Neural crest cell (in vitro differentiated cells): ENCODE measurements around the gene ZNF692. TPM values are rescaled to one million over a fixed set of nuclear protein-coding genes. Genes with fewer than 3 reads are reported as not detected.

Source experiments
- DNase-seq: peaks from one replicate; pipeline ENCODE4 v3.0.0; 2021; ENCODE audit warnings: low read depth, mixed read lengths, low spot score
- H3K27ac Mint-ChIP-seq: one replicate; pipeline ENCODE4 v1.8.0; 2021; ENCODE audit warnings: mild to moderate bottlenecking, mixed read lengths; ENCODE audit not compliant: unreplicated experiment
- H3K27me3 Mint-ChIP-seq: 2 replicates; pipeline ENCODE4 v1.8.0; 2021; ENCODE audit warnings: low read depth, mild to moderate bottlenecking, mixed read lengths
- H3K36me3 Mint-ChIP-seq: 2 replicates; pipeline ENCODE4 v1.8.0; 2021; ENCODE audit warnings: low read depth, mild to moderate bottlenecking, mixed read lengths
- H3K4me1 Mint-ChIP-seq: 2 replicates; pipeline ENCODE4 v1.8.0; 2021; ENCODE audit warnings: mixed read lengths
- H3K4me3 Mint-ChIP-seq: one replicate; pipeline ENCODE4 v1.8.0; 2021; ENCODE audit warnings: mild to moderate bottlenecking, mixed read lengths
- H3K9me3 Mint-ChIP-seq: 2 replicates; pipeline ENCODE4 v1.8.0; 2021; ENCODE audit warnings: mixed read lengths
- CTCF ChIP-seq: fragments of 200-600 bp; sonication (generic); conservative IDR thresholded peaks from 2 replicates; pipeline ENCODE4 v1.5.0; 2021; ENCODE audit warnings: antibody characterized with exemption, mild to moderate bottlenecking
- total RNA-seq: library from RNA; stranded (reverse); gene quantifications from 2 replicates; pipeline ENCODE4 v1.2.1, GENCODE V29; 2021

The ZNF692 gene
- total RNA-seq, 1 donor from 2014 or later: 72.8 TPM

- no peak for TF ChIP-seq CTCF
- H3K4me3 Mint-ChIP-seq: peak overlapping the region; percentile 92
- H3K4me1 Mint-ChIP-seq: peaks cover 28% of the 10 kb centered on the region
- H3K36me3 Mint-ChIP-seq: no peaks in the 10 kb centered on the region
- no peaks in the 10 kb centered on the region for H3K27me3 Mint-ChIP-seq
- peak overlapping the region; percentile 100 for H3K27ac Mint-ChIP-seq
- no peak for DNase-seq
- H3K9me3 Mint-ChIP-seq: no peaks in the 10 kb centered on the region
Measured at GRCh38 chr1:248825136-248825535, 33.7 kb downstream of the ZNF692 start.

- Mint-ChIP-seq H3K27me3 (no peaks in the 10 kb centered on the region), H3K4me3 (peak overlapping the region; percentile 92), H3K36me3 (no peaks in the 10 kb centered on the region), H3K4me1 (peaks cover 28% of the 10 kb centered on the region), H3K27ac (no peak overlapping the region), H3K9me3 (no peaks in the 10 kb centered on the region)
- no peak for DNase-seq
- no peak for TF ChIP-seq CTCF
Measured at GRCh38 chr1:248824701-248825100, 34.2 kb downstream of the ZNF692 start.

- Mint-ChIP-seq H3K36me3 (no peaks in the 10 kb centered on the region), H3K4me3 (peak overlapping the region; percentile 92), H3K4me1 (peaks cover 28% of the 10 kb centered on the region), H3K27me3 (no peaks in the 10 kb centered on the region), H3K27ac (no peak overlapping the region), H3K9me3 (no peaks in the 10 kb centered on the region)
- DNase-seq: no peak
- TF ChIP-seq CTCF: no peak
Measured at GRCh38 chr1:248824301-248824700, 34.6 kb downstream of the ZNF692 start.

- H3K36me3 Mint-ChIP-seq: no peaks in the 10 kb centered on the region
- peaks cover 28% of the 10 kb centered on the region for H3K4me1 Mint-ChIP-seq
- H3K4me3 Mint-ChIP-seq: peak overlapping the region; percentile 92
- H3K27ac Mint-ChIP-seq: no peak overlapping the region
- H3K27me3 Mint-ChIP-seq: no peaks in the 10 kb centered on the region
- no peak for TF ChIP-seq CTCF
- no peak for DNase-seq
- no peaks in the 10 kb centered on the region for H3K9me3 Mint-ChIP-seq
Measured at GRCh38 chr1:248823517-248824001, 35.3 kb downstream of the ZNF692 start.

GRCh38 chr1:248822148-248823032 lies 36.5 kb downstream of the ZNF692 start:
- H3K9me3 Mint-ChIP-seq: no peaks in the 10 kb centered on the region
- TF ChIP-seq CTCF: no peak
- no peak overlapping the region for H3K27ac Mint-ChIP-seq
- DNase-seq: no peak
- peaks cover 28% of the 10 kb centered on the region for H3K4me1 Mint-ChIP-seq
- H3K4me3 Mint-ChIP-seq: peak overlapping the region; percentile 92
- H3K27me3 Mint-ChIP-seq: no peaks in the 10 kb centered on the region
- H3K36me3 Mint-ChIP-seq: no peaks in the 10 kb centered on the region
